ENCODE data around the gene PLEKHA5.

DNA sequence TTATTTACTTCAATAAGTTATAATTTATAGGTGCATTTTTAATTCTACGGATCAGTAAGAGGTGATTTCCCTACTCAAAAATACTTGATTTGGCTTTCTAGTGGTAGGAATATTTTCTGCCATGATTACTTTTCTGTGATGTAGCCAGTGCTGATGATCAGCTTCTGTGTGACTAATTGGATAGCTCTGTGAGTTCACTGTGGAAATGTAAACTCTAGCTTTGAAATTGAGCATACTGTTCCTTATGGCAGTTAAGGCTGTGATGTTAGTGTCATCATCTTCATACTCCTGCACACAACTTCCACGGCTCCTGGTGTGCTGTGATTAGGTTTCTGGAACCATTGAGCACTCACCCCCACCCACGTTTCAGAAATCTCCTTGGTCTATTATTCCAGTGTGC is 48.2 kb downstream of the PLEKHA5 start:
- TF ChIP-seq, protein P1, sequence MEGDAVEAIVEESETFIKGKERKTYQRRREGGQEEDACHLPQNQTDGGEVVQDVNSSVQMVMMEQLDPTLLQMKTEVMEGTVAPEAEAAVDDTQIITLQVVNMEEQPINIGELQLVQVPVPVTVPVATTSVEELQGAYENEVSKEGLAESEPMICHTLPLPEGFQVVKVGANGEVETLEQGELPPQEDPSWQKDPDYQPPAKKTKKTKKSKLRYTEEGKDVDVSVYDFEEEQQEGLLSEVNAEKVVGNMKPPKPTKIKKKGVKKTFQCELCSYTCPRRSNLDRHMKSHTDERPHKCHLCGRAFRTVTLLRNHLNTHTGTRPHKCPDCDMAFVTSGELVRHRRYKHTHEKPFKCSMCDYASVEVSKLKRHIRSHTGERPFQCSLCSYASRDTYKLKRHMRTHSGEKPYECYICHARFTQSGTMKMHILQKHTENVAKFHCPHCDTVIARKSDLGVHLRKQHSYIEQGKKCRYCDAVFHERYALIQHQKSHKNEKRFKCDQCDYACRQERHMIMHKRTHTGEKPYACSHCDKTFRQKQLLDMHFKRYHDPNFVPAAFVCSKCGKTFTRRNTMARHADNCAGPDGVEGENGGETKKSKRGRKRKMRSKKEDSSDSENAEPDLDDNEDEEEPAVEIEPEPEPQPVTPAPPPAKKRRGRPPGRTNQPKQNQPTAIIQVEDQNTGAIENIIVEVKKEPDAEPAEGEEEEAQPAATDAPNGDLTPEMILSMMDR (IDR thresholded peaks at IDR 0.05) = no peak
- no peak for TF ChIP-seq POLR2A (IDR thresholded peaks at IDR 0.05)

All from heart left ventricle (tissue), 13 donors.